ENCODE results near the gene CCDC57.
"Not testable (repeated sequence)": the region's sequence is repeated elsewhere in the genome, so short reads cannot be mapped to it uniquely, and the experiment has no call there.

CCDC57 gene

GRCh38 chr17:82175951-82176350 lies 36.7 kb downstream of the CCDC57 start:
- Histone ChIP-seq H3K27me3 (ENCODE audit: low read length) (no peaks in the 10 kb centered on the region), H3F3A (ENCODE audit: insufficient read depth) (no peaks in the 10 kb centered on the region), H3K36me3 (ENCODE audit: low read length) (no peaks in the 10 kb centered on the region), H3K9me2 (replicated peaks; ENCODE audit: insufficient read depth, low read length) (no peaks in the 10 kb centered on the region), H3K27ac (ENCODE audit: low read depth, low read length) (no peak overlapping the region), H2AFZ (ENCODE audit: low read depth, low read length, severe bottlenecking) (no peak overlapping the region), H3K79me2 (ENCODE audit: insufficient read depth, low read length) (no peaks in the 10 kb centered on the region), H4K20me1 (ENCODE audit: low read depth, low read length) (no peaks in the 10 kb centered on the region), H3K4me3 (ENCODE audit: insufficient read depth, low read length, poor library complexity, severe bottlenecking) (no peak overlapping the region), H3K9ac (ENCODE audit: low read length) (no peak overlapping the region), H3K9me3 (ENCODE audit: insufficient read depth, low read length) (no peaks in the 10 kb centered on the region), H3K4me2 (ENCODE audit: low read depth, low read length, poor library complexity, severe bottlenecking) (no peak overlapping the region)
- TF ChIP-seq, protein P1, sequence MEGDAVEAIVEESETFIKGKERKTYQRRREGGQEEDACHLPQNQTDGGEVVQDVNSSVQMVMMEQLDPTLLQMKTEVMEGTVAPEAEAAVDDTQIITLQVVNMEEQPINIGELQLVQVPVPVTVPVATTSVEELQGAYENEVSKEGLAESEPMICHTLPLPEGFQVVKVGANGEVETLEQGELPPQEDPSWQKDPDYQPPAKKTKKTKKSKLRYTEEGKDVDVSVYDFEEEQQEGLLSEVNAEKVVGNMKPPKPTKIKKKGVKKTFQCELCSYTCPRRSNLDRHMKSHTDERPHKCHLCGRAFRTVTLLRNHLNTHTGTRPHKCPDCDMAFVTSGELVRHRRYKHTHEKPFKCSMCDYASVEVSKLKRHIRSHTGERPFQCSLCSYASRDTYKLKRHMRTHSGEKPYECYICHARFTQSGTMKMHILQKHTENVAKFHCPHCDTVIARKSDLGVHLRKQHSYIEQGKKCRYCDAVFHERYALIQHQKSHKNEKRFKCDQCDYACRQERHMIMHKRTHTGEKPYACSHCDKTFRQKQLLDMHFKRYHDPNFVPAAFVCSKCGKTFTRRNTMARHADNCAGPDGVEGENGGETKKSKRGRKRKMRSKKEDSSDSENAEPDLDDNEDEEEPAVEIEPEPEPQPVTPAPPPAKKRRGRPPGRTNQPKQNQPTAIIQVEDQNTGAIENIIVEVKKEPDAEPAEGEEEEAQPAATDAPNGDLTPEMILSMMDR (IDR thresholded peaks at IDR 0.05; ENCODE audit: insufficient read depth, low read length, poor library complexity, severe bottlenecking) = no peak
- no peak for TF ChIP-seq EZH2phosphoT487 (conservative IDR thresholded peaks at IDR 0.05; ENCODE audit: low read length)

DNA sequence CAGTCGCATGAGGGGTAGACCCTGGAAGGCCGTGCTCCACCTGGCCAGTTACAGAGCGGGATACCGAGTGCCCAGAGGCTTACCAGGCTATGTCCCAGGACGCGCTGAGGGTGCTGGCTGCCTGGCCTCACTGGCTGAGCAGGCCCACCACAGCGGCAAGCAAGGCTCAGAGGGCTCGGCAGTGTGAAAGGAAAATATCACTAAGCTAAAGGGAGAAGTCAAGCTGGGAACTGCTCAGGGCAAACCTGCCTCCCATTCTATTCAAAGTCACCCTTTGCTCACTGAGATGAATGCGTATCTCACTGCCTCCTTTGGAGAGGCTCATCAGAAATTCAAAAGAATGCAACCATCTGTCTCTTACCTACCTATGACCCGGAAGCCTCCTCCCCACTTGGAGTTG lies 37.4 kb downstream of the CCDC57 start:
- Histone ChIP-seq H3K27ac (ENCODE audit: low read depth, low read length) (no peak overlapping the region), H3K9me3 (ENCODE audit: insufficient read depth, low read length) (no peaks in the 10 kb centered on the region), H3K9me2 (replicated peaks; ENCODE audit: insufficient read depth, low read length) (no peaks in the 10 kb centered on the region), H4K20me1 (ENCODE audit: low read depth, low read length) (no peaks in the 10 kb centered on the region), H3K27me3 (ENCODE audit: low read length) (no peaks in the 10 kb centered on the region), H3K79me2 (ENCODE audit: insufficient read depth, low read length) (no peaks in the 10 kb centered on the region), H3K4me3 (ENCODE audit: insufficient read depth, low read length, poor library complexity, severe bottlenecking) (no peak overlapping the region), H3K9ac (ENCODE audit: low read length) (no peak overlapping the region), H3K4me2 (ENCODE audit: low read depth, low read length, poor library complexity, severe bottlenecking) (no peak overlapping the region), H3K36me3 (ENCODE audit: low read length) (no peaks in the 10 kb centered on the region), H3F3A (ENCODE audit: insufficient read depth) (no peaks in the 10 kb centered on the region), H2AFZ (ENCODE audit: low read depth, low read length, severe bottlenecking) (no peak overlapping the region)
- TF ChIP-seq EZH2phosphoT487 (conservative IDR thresholded peaks at IDR 0.05; ENCODE audit: low read length) = no peak
- TF ChIP-seq, protein P1 (IDR thresholded peaks at IDR 0.05; ENCODE audit: insufficient read depth, low read length, poor library complexity, severe bottlenecking) = no peak

DNA sequence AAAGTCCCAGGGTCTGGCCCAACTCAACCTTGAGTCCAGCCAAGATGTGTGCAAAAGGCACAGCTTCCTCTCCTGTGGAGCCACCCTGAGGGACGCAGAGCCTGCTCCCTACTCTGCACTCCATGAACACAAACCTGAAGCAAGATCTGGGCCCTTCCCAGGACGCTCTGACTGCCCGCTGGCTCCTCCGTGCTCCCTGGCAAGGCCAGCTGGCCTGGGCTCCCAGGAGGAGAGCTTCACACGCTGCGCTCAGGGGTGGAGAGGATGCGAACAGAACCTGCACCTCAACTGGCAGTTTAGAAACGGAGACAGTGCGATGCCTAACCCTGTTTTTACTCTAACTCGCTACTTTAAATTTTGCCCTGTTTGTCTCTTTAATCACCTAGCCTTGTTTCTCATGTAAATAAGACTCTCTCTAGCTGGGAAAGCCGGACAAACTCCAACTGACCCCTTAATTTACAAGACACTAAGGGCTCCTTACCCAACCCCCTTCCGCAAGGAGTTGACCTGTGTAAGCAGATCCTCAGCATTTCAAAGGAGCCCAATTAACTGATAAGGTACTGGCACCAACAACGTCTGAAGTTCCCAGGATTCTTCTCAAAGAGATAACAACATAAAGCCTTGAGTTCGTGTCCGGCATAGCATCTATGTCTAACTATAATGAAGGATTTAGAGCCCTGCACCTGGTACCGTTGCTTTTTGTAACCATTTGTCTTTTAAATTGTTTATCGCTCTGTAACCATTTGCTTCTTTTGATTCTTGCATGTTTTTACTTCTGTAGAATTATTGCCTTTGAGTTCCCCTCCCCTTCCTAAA lies 38.4 kb downstream of the CCDC57 start:
- H3K27ac ChIP-seq (ENCODE audit: low read depth, low read length); H3K4me3 ChIP-seq (ENCODE audit: insufficient read depth, low read length, poor library complexity, severe bottlenecking); H3K36me3 ChIP-seq (ENCODE audit: low read length); H2AFZ ChIP-seq (ENCODE audit: low read depth, low read length, severe bottlenecking); H3K9me3 ChIP-seq (ENCODE audit: insufficient read depth, low read length); H3F3A ChIP-seq (ENCODE audit: insufficient read depth); H3K9ac ChIP-seq (ENCODE audit: low read length); H3K79me2 ChIP-seq (ENCODE audit: insufficient read depth, low read length); H4K20me1 ChIP-seq (ENCODE audit: low read depth, low read length); H3K27me3 ChIP-seq (ENCODE audit: low read length); H3K9me2 ChIP-seq (replicated peaks; ENCODE audit: insufficient read depth, low read length); H3K4me2 ChIP-seq (ENCODE audit: low read depth, low read length, poor library complexity, severe bottlenecking): not testable (repeated sequence)

DNA sequence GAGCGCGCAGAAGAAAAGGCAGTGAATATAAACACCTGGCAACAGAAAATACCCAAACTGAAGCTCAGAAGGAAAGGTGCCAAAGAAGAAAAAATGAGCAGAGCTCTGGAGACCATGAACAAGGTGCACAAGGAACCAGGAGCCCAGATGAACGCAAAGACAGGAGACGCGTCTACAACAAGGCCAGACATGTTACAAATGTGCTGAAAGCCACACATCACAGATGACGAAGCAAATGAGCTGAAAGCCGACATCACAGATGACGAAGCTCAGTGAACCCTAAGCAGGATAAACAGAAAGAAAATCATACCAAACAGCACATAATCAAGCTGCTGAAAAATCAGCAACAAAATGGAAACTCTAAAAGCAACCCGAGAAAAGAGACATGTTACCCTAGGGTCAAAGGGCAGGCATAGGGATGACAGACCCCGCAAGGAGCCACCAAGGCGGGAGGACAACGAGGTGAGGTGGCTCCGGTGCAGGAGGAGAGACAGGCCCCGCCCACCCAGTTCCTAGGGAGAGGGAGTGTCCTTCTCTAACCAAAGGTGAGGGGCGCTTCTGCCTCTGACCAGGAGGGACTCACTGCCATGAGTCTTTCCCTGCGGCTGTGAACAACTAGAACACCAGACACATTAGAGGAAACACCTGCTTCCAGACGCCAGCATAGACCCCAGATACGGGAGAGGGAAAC lies 39.1 kb downstream of the CCDC57 start:
- H3K27me3 ChIP-seq (ENCODE audit: low read length) = no peaks in the 10 kb centered on the region
- H3K4me3 ChIP-seq (ENCODE audit: insufficient read depth, low read length, poor library complexity, severe bottlenecking) = no peak overlapping the region
- H3K27ac ChIP-seq (ENCODE audit: low read depth, low read length) = no peak overlapping the region
- no peak overlapping the region for H3K4me2 ChIP-seq (ENCODE audit: low read depth, low read length, poor library complexity, severe bottlenecking)
- TF ChIP-seq, protein P1 (IDR thresholded peaks at IDR 0.05; ENCODE audit: insufficient read depth, low read length, poor library complexity, severe bottlenecking) = no peak
- no peak for TF ChIP-seq EZH2phosphoT487 (conservative IDR thresholded peaks at IDR 0.05; ENCODE audit: low read length)
- H2AFZ ChIP-seq (ENCODE audit: low read depth, low read length, severe bottlenecking) = no peak overlapping the region
- H3K36me3 ChIP-seq (ENCODE audit: low read length) = no peaks in the 10 kb centered on the region
- H4K20me1 ChIP-seq (ENCODE audit: low read depth, low read length) = no peaks in the 10 kb centered on the region
- H3K9ac ChIP-seq (ENCODE audit: low read length) = no peak overlapping the region
- H3K9me3 ChIP-seq (ENCODE audit: insufficient read depth, low read length) = no peaks in the 10 kb centered on the region
- no peaks in the 10 kb centered on the region for H3F3A ChIP-seq (ENCODE audit: insufficient read depth)
- H3K9me2 ChIP-seq (replicated peaks; ENCODE audit: insufficient read depth, low read length) = no peaks in the 10 kb centered on the region
- H3K79me2 ChIP-seq (ENCODE audit: insufficient read depth, low read length) = no peaks in the 10 kb centered on the region

Measured in SU-DHL-6 (cell line).